Activated CD4-positive, alpha-beta T cell treated with anti-CD3 and anti-CD28 coated beads for 48 hours (primary cell): ENCODE measurements around the gene CDC42EP4.
A peak's percentile ranks its signal among the peaks of the same experiment; 100 is the strongest.
"Not testable (repeated sequence)": the region's sequence is repeated elsewhere in the genome, so short reads cannot be mapped to it uniquely, and the experiment has no call there.

ENCODE experiments used
- DNase-seq: peaks from one replicate; pipeline ENCODE4 v3.0.0-alpha.2; 2020

Gene CDC42EP4

DNA sequence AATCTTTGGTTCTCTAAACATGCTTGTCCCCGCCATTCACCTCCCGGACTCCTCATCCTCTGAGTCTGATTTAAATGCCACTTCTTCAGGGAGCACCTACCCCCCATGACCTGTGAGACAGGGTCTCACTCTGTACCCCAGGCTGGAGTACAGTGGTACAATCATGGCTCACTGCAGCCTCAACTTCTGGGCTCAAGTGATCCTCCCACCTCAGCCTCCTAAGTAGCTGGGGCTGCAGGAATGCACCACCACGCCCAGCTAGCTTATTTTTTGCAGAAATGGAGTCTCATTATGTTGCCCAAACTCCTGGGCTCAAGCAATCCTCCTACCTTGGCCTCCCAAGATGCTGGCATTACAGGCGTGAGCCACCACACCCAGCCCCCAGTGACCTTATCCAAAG lies 37.3 kb downstream of the CDC42EP4 start:
- no peak for DNase-seq

DNA sequence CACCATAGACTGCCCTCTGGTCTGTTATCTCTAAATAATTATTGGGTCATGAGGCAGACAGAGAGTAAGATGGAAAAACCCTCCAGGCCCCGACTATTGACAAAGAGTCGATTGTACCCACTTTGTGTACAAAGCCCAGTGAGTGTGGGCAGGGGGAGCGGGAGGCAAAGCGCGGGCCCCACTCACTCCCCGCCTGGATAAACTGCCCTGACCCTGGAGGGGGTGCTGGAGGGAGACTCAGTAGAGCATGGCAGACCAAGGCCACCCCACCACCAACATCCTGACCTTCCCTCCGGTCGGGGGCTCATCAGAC lies 38.9 kb downstream of the CDC42EP4 start:
- DNase-seq = no peak

DNA sequence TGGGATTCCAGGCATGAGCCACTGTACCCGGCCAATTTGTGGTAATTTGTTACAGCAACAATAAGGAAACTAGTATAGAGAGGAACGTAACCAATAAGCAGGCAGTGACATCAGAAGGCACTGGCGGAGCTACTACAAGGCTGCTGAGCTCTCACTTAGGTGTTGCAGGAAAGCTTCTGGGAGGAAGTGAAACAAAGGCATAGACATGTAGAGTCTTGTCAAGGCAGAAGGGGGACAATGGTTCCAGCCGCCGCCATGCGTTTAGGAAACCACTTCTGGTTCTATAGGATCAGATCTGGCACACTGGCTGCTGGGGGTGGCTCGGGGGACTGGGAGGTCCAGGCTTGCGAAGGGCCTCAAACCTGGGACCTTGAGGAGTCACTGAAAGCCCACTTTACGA lies 40.7 kb downstream of the CDC42EP4 start:
- no peak for DNase-seq

DNA sequence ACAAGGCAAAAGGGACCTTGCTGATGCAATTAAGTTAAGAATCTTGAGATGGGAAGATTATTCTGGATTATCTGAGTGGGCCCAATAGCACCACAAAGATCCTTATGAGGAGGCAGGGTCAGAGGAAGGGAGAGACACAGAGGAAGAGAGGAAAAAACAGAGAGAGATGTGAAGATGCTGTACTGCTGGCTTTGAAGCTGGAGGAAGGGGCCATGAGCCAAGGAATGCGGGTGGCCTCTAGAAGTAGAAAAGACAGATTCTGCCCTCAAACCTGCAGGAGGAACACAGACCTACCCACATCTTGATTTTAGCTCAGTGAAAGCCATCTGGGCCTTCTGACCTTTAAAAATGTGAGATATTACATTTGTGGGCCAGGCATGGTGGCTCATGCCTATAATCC lies 42.0 kb downstream of the CDC42EP4 start:
- no peak for DNase-seq

DNA sequence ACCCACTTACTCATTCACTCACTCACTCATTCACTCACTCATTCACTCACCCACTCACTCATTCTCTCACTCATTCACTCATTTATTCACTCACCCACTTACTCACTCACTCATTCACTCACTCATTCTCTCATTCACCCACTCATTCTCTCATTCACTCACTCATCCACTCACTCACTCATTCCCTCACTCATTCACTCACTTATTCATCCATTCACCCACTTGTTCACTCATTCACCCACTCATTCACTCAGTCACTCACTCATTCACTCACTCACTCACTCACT lies 42.5 kb downstream of the CDC42EP4 start:
- no peak for DNase-seq

DNA sequence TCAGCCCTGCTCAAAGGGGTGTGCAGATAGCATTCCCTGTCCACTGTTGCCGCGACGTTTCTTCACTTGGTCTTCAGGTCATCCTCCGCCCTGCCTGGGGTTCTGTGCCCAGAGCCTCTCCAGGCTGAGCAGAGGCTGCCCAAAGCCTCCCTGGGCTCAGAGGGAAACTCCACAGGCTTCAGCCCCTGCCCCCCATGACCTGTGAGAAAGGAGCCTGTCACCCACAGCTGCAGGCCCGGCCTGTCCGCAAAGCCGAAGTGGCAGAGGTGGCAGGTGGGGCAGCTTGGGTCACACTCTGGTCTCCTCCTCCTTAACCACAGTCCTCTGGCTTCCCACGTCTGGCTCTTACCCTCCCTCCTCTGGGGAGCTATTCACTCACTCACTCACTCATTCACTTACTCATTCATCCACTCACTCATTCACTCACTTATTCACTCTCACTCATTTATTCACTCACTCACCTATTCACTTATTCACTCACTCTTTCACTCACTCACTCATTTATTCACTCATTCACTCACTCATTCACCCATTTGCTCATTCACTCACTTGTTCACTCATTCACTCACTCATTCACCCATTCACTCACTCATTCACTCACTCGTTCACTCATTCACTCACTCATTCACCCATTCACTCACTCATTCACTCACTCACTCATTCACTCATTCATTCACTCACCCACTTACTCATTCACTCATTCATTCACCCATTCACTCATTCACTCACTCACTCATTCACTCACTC lies 43.0 kb downstream of the CDC42EP4 start:
- no peak for DNase-seq

DNA sequence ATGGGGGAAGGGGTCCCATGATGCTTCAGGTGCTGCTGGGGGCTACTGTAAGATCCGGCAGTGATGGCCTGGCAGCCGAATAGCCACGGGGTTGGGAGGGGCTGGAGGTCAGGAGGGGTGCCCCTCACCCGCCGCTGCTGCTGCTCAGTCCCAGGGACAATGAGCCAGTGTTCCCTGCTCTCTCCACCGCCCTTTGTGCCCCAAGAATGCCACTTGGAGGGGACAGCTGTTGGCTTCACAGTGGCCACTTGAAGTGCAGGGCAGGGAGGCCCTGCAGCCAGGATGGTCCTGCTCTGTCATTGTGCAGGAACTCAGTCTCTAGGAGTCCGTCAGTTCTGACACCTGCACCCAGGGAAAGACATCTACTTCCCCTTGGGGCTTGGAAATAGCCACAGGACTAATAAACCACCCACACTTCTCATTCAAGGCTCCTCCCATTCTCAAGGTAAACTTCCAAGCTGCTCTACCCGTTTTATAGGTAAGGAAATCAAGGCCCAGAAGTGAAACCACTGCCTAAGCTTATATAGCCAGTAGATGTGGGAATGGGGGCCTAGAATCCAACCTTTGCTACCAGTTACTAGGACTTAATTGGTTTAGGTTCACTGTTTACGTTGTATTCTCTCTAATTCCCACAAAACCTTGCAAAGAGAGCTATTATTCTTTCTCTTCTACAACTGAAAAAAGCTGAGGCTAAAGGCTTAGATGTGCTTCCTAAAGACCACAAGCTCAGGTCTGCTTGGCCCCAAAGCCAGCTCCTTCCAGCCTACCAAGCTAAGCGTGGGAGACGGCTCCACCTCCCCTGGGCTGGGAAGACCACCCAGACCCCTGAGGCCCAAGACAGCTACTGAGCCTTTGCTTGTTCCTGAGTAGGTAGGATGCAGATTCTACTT lies 43.9 kb downstream of the CDC42EP4 start:
- DNase-seq = no peak

DNA sequence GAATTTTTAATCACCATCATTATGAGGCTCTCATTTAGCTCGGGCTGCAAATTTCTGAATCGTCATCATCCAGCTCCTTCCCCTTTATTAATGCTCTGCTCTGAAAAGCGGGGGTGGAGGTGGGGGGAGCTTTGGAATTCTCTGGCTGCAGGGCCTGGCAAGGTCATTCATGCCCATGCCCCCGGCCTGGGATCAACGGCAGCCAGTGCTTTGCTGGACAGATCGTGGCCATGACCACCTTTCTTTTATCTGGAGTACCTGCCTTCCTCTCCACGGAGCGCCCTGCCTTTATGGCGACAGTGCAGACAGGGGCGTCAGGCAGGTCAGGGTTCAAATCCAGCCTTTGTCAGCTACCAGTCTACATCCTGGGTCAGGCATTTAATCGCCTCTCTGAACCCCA lies 45.0 kb downstream of the CDC42EP4 start:
- no peak for DNase-seq

DNA sequence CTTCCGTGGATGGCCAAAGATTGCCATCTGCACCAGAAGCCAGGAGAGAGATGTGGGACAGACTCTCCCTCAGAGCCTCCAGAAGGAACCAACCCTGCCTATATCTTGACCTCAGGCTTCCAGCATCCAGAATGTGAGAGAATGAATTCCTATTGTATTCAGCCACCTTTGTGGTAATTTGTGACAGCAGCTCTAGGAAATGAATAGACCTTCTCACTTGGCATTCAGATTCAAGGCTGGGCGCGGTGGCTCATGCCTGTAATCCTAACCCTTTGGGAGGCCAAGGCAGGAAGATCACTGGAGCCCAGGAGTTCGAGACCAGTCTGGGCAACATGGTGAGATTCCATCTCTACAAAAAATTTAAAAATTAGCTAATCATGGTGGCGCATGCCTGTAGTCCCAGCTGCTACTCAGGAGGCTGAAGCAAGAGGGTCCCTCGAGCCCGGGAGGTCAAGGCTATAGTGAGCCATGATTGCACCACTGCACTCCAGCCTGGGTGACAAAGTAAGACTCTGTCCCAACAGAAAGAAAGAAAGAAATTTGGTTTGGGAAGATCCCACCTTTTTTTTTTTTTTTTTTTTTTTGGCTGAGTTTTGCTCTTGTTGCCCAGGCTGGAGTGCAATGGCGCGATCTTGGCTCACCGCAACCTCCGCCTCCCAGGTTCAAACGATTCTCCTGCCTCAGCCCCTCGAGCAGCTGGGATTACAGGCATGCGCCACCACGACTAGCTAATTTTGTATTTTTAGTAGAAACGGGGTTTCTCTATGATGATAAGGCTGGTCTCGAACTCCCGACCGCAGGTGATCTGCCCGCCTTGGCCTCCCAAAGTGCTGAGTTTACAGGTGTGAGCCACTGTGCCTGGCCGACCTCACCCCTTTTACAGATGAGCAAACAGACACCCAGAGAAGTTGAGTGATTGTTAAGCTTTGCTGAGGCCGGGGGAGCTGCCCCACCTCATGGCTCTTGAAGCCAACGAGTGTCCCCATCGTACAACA lies 45.9 kb downstream of the CDC42EP4 start:
- DNase-seq = no peak

DNA sequence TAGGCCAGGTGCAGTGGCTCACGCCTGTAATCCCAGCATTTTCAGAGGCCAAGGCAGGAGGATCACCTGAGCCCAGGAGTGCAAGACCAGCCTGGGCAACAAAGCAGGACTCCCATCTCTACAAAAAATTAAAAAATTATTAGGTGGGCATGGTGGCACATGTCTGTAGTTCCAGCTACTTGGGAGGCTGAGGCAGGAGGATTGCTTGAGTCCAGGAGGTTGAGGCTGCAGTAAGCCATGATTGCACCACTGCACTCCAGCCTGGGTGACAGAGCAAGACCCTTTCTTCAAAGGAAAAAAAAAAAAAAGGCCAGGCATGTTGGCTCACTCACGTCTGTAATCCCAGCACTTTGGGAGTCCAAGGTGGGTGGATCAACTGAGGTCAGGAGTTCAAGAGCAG lies 47.4 kb downstream of the CDC42EP4 start:
- not testable (repeated sequence) for DNase-seq

DNA sequence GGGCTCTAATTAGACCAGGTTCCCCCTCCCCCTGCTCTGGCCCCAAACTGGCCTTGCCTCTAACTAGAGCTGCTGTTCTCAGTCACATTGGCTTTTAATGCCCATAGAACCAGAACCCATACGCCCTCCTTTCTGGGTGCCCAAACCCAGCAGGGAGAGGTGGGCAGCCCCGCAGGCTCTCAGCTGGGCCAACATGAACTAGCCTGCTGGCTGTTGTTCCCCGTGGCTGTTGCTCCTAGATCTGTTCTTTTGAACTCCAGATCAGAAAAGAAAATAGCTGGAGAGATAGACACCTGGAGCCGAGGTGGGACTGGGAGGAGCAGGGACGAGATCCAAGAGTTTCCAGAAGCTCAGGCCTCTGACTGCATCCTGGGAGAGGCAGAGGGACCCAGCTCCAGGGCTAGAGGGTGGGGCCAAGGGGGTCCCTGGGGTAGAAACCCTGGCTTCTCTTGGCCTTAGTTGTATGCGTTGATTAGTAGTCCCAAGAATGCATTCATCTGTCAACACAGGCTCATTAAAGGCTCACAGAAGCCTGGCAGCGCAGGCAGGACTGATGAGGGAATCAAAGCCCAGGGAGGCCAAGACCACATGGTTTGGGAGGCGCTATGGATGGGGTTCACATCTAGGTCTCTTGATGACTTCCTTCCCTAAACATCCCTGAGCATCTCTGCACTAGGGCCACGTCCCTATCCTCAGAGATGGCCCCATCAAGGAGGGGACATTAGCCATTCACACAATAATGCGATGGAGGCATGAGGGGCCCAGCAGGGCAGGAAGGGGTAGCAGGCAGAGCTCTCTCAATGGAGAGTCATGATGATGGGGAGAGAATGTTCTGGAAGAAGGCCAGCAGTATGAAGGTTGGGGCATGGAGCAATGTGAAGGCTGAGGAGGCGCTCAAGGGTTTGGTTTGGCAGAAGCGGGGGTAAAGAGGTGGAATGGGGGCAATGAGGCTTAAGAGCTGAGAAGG lies 48.8 kb downstream of the CDC42EP4 start:
- no peak for DNase-seq

DNA sequence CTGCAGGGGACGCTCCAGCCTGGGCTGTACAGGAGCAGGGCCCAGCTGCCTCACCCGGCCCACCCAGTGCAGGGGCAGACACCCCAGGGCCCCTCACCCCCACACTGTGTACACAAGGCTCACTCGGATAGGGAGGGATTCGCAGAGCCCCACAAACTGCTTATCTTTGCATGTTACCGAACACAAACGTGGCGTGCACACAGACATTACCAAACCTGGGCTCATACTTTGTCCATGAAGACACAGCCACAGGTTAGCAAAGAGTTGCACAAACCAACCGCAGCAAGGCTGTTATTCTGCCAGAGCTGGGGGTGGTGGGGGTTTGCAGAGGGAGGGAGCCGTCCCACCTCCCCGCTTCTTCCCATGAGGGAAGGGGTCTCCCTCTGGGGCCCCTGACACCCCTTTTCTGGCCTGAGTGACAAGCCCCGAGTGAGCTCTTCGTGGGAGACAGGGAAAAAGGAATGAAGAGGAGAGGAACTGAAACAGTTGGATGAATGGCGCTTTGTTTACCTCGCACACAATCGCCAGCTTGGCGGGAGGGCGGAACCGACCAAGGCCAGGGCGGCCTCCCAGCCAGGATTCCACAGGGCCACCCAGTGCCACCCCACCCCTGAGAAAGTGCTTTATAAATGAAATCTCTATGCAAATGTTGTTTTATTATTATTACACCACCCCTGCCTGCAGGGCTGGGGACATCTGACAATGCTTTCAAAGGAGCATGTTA lies 49.7 kb downstream of the CDC42EP4 start:
- DNase-seq = no peak

DNA sequence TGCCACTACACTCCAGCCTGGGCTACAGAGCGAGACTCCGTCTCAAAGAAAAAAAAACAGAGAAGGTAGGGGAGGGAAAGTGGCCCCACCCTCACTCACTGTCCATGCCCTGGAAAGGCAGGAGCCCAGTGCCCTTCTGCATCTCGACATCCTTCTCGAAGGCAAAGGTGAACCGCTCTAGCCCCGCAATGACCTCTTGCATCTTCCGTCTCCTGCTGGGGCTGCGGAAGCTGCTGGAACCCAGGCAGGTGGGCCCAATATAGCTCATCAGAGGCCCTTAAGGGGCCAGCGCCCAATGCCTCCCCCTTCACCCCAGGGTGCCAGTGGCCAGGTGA lies 50.2 kb downstream of the CDC42EP4 start, which contains the start of gene CPSF4L:
Gene CPSF4L (minus strand): TSS at position 264 of the 335 bp plus-strand sequence. CDS start 62 bp downstream, at position 202.
- DNase-seq = no peak

DNA sequence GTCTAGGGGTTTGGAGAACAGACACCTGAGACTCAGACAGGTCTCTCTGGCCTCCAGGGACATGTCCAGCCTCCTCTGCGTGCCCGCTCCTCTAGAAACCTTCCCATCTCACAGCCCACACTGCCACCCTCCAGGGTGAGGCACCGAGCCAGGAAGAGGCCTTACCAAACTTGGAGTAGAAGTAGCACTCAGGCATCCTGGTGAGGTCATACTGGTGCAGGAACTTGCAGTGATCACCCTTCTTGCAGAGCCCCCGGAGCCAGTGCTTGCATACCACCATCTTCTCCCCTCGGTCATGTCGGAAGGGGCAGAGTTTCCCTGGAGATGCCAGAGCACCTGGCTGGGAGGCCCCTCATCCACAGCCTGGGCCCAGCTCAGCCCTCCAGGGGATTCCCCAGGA lies 54.3 kb downstream of the CDC42EP4 start:
- DNase-seq = no peak

DNA sequence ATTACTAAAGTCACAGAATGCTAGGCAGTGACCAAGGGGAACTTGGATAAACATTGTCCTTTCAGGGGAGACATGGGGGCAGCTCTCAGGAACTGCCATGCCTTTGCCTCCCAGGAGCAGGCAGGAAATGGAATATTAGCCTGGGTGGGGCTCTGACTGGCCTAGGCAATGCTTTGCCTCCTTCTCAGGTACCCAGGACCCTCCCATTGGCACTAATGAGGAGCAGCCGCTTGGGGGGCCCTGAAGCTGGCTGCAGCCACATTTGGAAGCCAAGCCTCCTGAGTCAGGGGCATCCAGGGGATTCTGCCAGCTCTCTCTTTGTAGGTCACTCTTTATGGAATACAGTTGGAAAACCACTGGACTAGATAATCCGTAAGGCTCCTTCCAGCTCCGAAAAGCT lies 55.6 kb downstream of the CDC42EP4 start:
- DNase-seq = no peak

DNA sequence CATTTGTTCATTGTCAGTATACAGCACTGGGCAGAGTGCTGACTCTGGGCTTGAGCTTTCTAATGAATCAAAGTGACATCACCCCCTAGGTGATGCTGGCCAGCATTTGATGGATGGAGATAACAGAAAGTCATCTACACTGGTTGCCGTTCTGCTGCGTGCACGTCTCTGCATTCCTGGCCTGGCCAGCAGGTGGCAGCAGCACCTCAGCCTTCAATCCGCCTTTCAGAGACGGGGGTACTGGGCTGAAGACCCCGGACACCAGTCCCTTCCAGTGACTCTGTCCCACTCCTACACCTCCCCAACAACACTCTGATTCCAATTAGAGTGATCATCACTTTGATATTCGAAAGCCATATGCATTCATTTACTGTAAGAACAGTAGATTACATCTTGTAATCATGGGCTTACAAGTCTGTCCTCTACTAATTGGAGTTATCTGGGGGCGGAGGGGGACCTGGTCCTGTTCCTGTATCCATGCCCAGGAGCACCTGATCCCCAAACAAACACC lies 56.1 kb downstream of the CDC42EP4 start:
- DNase-seq = peak; percentile 70

DNA sequence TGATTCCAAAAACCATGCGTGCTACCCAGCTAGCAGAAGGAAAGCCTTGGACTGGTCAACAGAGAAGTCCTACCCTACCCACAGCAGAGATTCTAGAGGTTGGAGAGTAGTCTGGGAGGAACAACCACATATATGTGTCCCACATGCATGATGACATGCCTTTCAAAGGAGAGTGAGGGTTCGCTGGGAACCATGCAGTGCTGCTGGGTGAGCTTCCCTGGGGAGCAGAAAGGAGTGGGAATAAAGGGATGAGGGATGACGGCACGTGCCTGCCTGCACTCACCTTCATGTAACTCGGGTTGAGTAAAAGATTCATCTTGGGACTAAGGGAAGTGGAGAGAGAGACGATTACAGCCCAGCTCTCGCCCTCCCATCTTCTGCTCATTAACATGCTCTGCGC lies 59.9 kb downstream of the CDC42EP4 start:
- no peak for DNase-seq

DNA sequence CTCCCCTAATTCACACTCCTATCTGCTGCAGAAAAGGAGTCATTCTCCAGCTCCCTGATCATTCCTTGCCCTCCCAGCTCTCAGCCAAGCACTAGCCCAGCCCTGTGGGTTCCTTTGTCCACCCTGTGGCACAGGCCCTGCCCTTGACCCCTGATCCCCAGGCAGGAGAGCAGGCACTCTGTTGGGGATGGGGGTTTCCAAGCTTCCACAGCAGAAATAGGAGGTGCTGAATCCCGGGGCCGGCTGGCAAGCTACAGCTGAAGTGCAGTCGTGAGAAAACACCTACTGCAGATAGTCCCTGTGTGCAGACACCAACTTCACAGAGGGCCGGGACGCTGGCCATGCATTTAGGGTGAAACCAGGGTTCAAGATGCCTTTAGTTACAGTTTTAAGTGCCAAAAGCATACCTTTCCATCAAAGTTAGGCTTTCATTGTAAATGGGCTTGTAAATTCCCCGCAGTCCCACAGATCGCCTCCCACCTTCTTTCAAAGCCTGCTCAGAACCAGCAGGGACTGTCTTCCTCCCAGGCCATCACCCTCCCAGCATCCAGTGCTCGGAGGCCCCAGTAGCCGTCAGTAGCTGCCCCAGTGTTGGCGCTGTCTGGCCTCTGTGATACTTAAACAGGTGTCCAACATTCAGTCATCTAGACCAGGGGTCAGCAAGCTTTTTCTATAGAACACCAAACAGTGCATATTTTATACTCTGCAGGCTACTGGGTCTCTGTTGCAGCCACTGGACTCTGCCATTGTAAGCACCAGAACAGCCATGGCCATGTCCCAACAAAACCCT lies 60.8 kb downstream of the CDC42EP4 start:
- no peak for DNase-seq

DNA sequence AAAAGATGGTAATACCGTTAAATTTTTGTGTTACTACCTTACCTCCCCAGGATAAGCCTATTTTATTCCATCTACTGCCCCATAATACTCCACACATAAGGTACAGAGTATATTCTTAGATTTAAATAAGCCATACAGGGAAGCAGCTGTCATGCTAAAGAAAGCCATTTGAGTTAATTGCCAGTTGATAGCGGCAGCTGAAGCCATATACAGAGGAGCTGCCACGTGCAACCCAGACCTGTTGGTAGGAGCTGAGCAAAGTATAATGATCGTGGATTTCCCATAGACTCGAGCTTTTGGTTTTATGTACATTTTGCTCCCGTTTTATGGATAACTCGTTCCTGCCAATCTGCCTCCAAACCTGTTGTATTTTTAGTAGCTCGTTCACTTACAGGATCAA lies 62.1 kb downstream of the CDC42EP4 start:
- no peak for DNase-seq

DNA sequence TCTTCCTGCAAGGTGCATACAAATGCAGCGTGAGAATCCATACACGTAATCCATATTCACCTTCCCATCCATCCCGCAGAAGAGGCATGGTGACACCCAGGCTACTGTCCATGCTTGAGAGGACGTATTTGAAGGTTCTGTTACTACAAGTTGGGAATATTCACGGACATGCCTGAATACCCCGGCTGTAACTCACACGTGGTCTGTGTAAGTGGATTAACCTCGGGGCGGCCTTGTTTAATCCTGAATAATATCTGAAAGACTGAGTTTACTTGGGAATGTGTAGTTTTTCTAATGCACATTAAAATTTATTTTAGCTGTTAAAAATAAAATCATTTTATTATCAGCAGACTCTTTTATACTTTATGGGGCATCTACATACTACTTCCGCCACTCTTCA lies 63.3 kb downstream of the CDC42EP4 start:
- DNase-seq = no peak
